HepG2 (cell line): ENCODE data around the gene PEPD. TPM values are rescaled to one million over a fixed set of nuclear protein-coding genes. Genes with fewer than 3 reads are reported as not detected.
A peak's percentile ranks its signal among the peaks of the same experiment; 100 is the strongest.

Experiments
- ATF1 ChIP-seq: IDR thresholded peaks from 2 replicates; pipeline ENCODE4 v1.6.1; 2016; ENCODE audit warnings: mild to moderate bottlenecking, control low read depth
- ATF2 ChIP-seq: sonication (generic); formaldehyde crosslinking; IDR thresholded peaks from 2 replicates; pipeline ENCODE4 v1.4.0; 2020; ENCODE audit warnings: missing genetic modification reagents
- ELF3 ChIP-seq: IDR thresholded peaks from 2 replicates; pipeline ENCODE4 v1.6.1; 2016; ENCODE audit warnings: missing genetic modification reagents, missing compliant biosample characterization
- IKZF4 ChIP-seq: sonication (generic); formaldehyde crosslinking; IDR thresholded peaks from 2 replicates; pipeline ENCODE4 v1.5.1; 2020; ENCODE audit warnings: borderline replicate concordance, mild to moderate bottlenecking, low read depth, missing genetic modification reagents; ENCODE audit errors: not compliant biosample characterization
- JUNB ChIP-seq: sonication (generic); formaldehyde crosslinking; IDR thresholded peaks from 2 replicates; pipeline ENCODE4 v1.8.0; 2022; ENCODE audit warnings: missing genetic modification reagents, mild to moderate bottlenecking, borderline replicate concordance
- KLF9 ChIP-seq: IDR thresholded peaks from 2 replicates; pipeline ENCODE4 v1.6.1; 2016; ENCODE audit warnings: low read depth
- MED1 ChIP-seq: sonication (generic); formaldehyde crosslinking; IDR thresholded peaks from 2 replicates; pipeline ENCODE4 v1.4.0; 2020; ENCODE audit warnings: missing genetic modification reagents
- NFATC3 ChIP-seq: sonication (generic); formaldehyde crosslinking; IDR thresholded peaks from 2 replicates; pipeline ENCODE4 v1.5.1; 2020; ENCODE audit warnings: mild to moderate bottlenecking, missing genetic modification reagents
- NKX3-1 ChIP-seq: sonication (generic); formaldehyde crosslinking; IDR thresholded peaks from 2 replicates; pipeline ENCODE4 v1.5.0; 2020; ENCODE audit warnings: missing genetic modification reagents
- RNF219 ChIP-seq: sonication (generic); formaldehyde crosslinking; IDR thresholded peaks from 2 replicates; pipeline ENCODE4 v1.5.0; 2020; ENCODE audit warnings: mild to moderate bottlenecking, missing genetic modification reagents
- THYN1 ChIP-seq: sonication (generic); formaldehyde crosslinking; IDR thresholded peaks from 2 replicates; pipeline ENCODE4 v1.8.1; 2023; ENCODE audit warnings: low read depth, mild to moderate bottlenecking, moderate library complexity, missing genetic modification reagents, borderline replicate concordance
- ZFP37 ChIP-seq: sonication (generic); formaldehyde crosslinking; IDR thresholded peaks from 2 replicates; pipeline ENCODE4 v1.4.0; 2020; ENCODE audit warnings: missing genetic modification reagents, borderline replicate concordance
- ZNF468 ChIP-seq: sonication (generic); formaldehyde crosslinking; IDR thresholded peaks from 2 replicates; pipeline ENCODE4 v1.8.0; 2022; ENCODE audit warnings: mild to moderate bottlenecking, moderate library complexity, missing genetic modification reagents
- ZNF724P ChIP-seq: sonication (generic); formaldehyde crosslinking; IDR thresholded peaks from 2 replicates; pipeline ENCODE4 v1.8.0; 2022; ENCODE audit warnings: missing genetic modification reagents, borderline replicate concordance
- ZNF776 ChIP-seq: sonication (generic); formaldehyde crosslinking; IDR thresholded peaks from 2 replicates; pipeline ENCODE4 v1.4.0; 2020; ENCODE audit warnings: mild to moderate bottlenecking, missing genetic modification reagents
- ZNF780A ChIP-seq: sonication (generic); formaldehyde crosslinking; IDR thresholded peaks from 2 replicates; pipeline ENCODE4 v1.8.0; 2022; ENCODE audit warnings: mild to moderate bottlenecking, missing genetic modification reagents, moderate library complexity
- polyA plus RNA-seq, 8 experiments: library from polyadenylated mRNA; depleted of rRNA in 3 of 8; stranded (reverse) in 7 of 8; unstranded in 1 of 8; fragments of >200 nt; fragmentation: Illumina TruSeq in 4 of 8; extraction: Trizol in 4 of 8; gene quantifications; 2 replicates each; pipeline versions ENCODE4 v1.2.1 to v1.2.3, GENCODE V29; 2011 to 2016; ENCODE audit warnings: low read depth in 4 of 8, missing spikeins in 1 of 8, mixed read lengths in 1 of 8; ENCODE audit not compliant: insufficient read depth in 1 of 8
- total RNA-seq, 5 experiments: library from RNA; depleted of rRNA; stranded (reverse); fragments of >200 nt; fragmentation: Illumina TruSeq; extraction: Trizol; gene quantifications; 2 replicates each; pipeline ENCODE4 v1.2.3, GENCODE V29; 2016; ENCODE audit warnings: low read depth in 1 of 5
- TF ChIP-seq, protein P1 (sequence below): sonication (generic); formaldehyde crosslinking; conservative IDR thresholded peaks from 2 replicates; pipeline ENCODE4 v1.4.0; 2020; ENCODE audit warnings: missing genetic modification reagents
- TF ChIP-seq, protein P2 (sequence below): sonication (generic); formaldehyde crosslinking; IDR thresholded peaks from 2 replicates; pipeline ENCODE4 v1.4.0; 2020; ENCODE audit warnings: mild to moderate bottlenecking, missing genetic modification reagents, borderline replicate concordance
- TF ChIP-seq, protein P3 (sequence below): sonication (generic); formaldehyde crosslinking; IDR thresholded peaks from 2 replicates; pipeline ENCODE4 v1.4.0; 2020; ENCODE audit warnings: missing genetic modification reagents

Gene PEPD
- total and polyA plus RNA-seq, 2 of the 13 experiments (the other 11 are each of a cell fraction or from before 2014, with no cell fraction given): 60.7 to 75.1 TPM

GRCh38 chr19:33403221-33403972 is 118.2 kb downstream of the PEPD start (continued):
- TF ChIP-seq, protein P1, sequence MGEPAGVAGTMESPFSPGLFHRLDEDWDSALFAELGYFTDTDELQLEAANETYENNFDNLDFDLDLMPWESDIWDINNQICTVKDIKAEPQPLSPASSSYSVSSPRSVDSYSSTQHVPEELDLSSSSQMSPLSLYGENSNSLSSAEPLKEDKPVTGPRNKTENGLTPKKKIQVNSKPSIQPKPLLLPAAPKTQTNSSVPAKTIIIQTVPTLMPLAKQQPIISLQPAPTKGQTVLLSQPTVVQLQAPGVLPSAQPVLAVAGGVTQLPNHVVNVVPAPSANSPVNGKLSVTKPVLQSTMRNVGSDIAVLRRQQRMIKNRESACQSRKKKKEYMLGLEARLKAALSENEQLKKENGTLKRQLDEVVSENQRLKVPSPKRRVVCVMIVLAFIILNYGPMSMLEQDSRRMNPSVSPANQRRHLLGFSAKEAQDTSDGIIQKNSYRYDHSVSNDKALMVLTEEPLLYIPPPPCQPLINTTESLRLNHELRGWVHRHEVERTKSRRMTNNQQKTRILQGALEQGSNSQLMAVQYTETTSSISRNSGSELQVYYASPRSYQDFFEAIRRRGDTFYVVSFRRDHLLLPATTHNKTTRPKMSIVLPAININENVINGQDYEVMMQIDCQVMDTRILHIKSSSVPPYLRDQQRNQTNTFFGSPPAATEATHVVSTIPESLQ (CRISPR knock-in tag): no peak
- peak; percentile 97 for TF ChIP-seq RNF219 (CRISPR knock-in tag)
- TF ChIP-seq, protein P2, sequence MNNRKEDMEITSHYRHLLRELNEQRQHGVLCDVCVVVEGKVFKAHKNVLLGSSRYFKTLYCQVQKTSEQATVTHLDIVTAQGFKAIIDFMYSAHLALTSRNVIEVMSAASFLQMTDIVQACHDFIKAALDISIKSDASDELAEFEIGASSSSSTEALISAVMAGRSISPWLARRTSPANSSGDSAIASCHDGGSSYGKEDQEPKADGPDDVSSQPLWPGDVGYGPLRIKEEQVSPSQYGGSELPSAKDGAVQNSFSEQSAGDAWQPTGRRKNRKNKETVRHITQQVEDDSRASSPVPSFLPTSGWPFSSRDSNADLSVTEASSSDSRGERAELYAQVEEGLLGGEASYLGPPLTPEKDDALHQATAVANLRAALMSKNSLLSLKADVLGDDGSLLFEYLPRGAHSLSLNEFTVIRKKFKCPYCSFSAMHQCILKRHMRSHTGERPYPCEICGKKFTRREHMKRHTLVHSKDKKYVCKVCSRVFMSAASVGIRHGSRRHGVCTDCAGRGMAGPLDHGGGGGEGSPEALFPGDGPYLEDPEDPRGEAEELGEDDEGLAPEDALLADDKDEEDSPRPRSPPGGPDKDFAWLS: no peak
- no peak for TF ChIP-seq THYN1 (CRISPR knock-in tag)
- TF ChIP-seq NKX3-1 (CRISPR knock-in tag): peak; percentile 98
- peak; percentile 97 for TF ChIP-seq MED1
- TF ChIP-seq JUNB (CRISPR knock-in tag): peak; percentile 72; the same call in 1 of the 2 replicates
- TF ChIP-seq ZNF468 (CRISPR knock-in tag): 0 out of 2 replicates have a peak, but pooled peaks have one; percentile 88
- peak; percentile 81 for TF ChIP-seq ATF2 (CRISPR knock-in tag)
- TF ChIP-seq NFATC3 (CRISPR knock-in tag): peak; percentile 98; the same call in 1 of the 2 replicates
- peak; percentile 98 for TF ChIP-seq ZNF724P (CRISPR knock-in tag)
- TF ChIP-seq, protein P3, sequence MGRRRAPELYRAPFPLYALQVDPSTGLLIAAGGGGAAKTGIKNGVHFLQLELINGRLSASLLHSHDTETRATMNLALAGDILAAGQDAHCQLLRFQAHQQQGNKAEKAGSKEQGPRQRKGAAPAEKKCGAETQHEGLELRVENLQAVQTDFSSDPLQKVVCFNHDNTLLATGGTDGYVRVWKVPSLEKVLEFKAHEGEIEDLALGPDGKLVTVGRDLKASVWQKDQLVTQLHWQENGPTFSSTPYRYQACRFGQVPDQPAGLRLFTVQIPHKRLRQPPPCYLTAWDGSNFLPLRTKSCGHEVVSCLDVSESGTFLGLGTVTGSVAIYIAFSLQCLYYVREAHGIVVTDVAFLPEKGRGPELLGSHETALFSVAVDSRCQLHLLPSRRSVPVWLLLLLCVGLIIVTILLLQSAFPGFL (CRISPR knock-in tag): 0 out of 2 replicates have a peak, but pooled peaks have one; percentile 80
- TF ChIP-seq KLF9 (CRISPR knock-in tag): peak; percentile 85; the same call in 1 of the 2 replicates
- TF ChIP-seq ZNF776 (CRISPR knock-in tag): peak; percentile 88
- peak; percentile 99 for TF ChIP-seq ZFP37
- TF ChIP-seq ATF1: no peak; the same call in 1 of the 2 replicates
- TF ChIP-seq ZNF780A: no peak; the same call in 1 of the 2 replicates
- TF ChIP-seq IKZF4 (CRISPR knock-in tag): peak; percentile 90
- peak; percentile 91 for TF ChIP-seq ELF3 (CRISPR knock-in tag)
